Measurements from ENCODE around the gene NSDHL.
A peak's percentile ranks its signal among the peaks of the same experiment; 100 is the strongest.

Gene NSDHL

GRCh38 chrX:152892999-152893891 is 62.4 kb downstream of the NSDHL start:
- no CpG with 5 or more reads among the region's 22 CpGs for WGBS (ENCODE audit: insufficient coverage, insufficient read length)
- Histone ChIP-seq H3K27me3 (ENCODE audit: control insufficient read depth, insufficient read depth, low read length) (no peaks in the 10 kb centered on the region; the same call in 1 of the 2 replicates), H3K36me3 (ENCODE audit: control insufficient read depth, insufficient read depth, low read length) (no peaks in the 10 kb centered on the region)

GRCh38 chrX:152893980-152894610 is 63.2 kb downstream of the NSDHL start:
- WGBS (ENCODE audit: insufficient coverage, insufficient read length): no CpG with 5 or more reads among the region's 9 CpGs

More at GRCh38 chrX:152892999-152893891, 62.4 kb downstream of the NSDHL start:
- Histone ChIP-seq H3K9me3 (ENCODE audit: control insufficient read depth, insufficient read depth, low read length) (no peaks in the 10 kb centered on the region), H3K4me1 (ENCODE audit: control insufficient read depth, insufficient read depth, low read length) (peaks cover 13% of the 10 kb centered on the region), H3K27ac (ENCODE audit: low read length) (no peak overlapping the region), H3K4me3 (ENCODE audit: low read length) (no peak overlapping the region)
- no peak for DNase-seq (ENCODE audit: low read depth, low spot score)

GRCh38 chrX:152895121-152895520 is 64.3 kb downstream of the NSDHL start:
- Histone ChIP-seq H3K9me3 (ENCODE audit: control insufficient read depth, insufficient read depth, low read length) (no peaks in the 10 kb centered on the region), H3K4me3 (ENCODE audit: low read length) (no peak overlapping the region), H3K27ac (ENCODE audit: low read length) (no peak overlapping the region), H3K27me3 (ENCODE audit: control insufficient read depth, insufficient read depth, low read length) (no peaks in the 10 kb centered on the region; the same call in 1 of the 2 replicates), H3K4me1 (ENCODE audit: control insufficient read depth, insufficient read depth, low read length) (peaks cover 11% of the 10 kb centered on the region), H3K36me3 (ENCODE audit: control insufficient read depth, insufficient read depth, low read length) (no peaks in the 10 kb centered on the region)
- DNase-seq (ENCODE audit: low read depth, low spot score): no peak
- WGBS (ENCODE audit: insufficient coverage, insufficient read length): no CpG with 5 or more reads among the region's 3 CpGs

More at GRCh38 chrX:152893980-152894610, 63.2 kb downstream of the NSDHL start:
- Histone ChIP-seq H3K4me3 (ENCODE audit: low read length) (no peak overlapping the region), H3K36me3 (ENCODE audit: control insufficient read depth, insufficient read depth, low read length) (no peaks in the 10 kb centered on the region), H3K27ac (ENCODE audit: low read length) (no peak overlapping the region), H3K9me3 (ENCODE audit: control insufficient read depth, insufficient read depth, low read length) (no peaks in the 10 kb centered on the region), H3K27me3 (ENCODE audit: control insufficient read depth, insufficient read depth, low read length) (no peaks in the 10 kb centered on the region; the same call in 1 of the 2 replicates), H3K4me1 (ENCODE audit: control insufficient read depth, insufficient read depth, low read length) (peaks cover 13% of the 10 kb centered on the region)
- no peak for DNase-seq (ENCODE audit: low read depth, low spot score)

- H3K4me1 ChIP-seq (ENCODE audit: control insufficient read depth, insufficient read depth, low read length): peaks cover 11% of the 10 kb centered on the region
These were observed 65.0 kb downstream of the NSDHL start for GRCh38 chrX:152895724-152896420.

GRCh38 chrX:152896450-152896849 is 65.6 kb downstream of the NSDHL start:
- no peaks in the 10 kb centered on the region for H3K9me3 ChIP-seq (ENCODE audit: control insufficient read depth, insufficient read depth, low read length)
- H3K36me3 ChIP-seq (ENCODE audit: control insufficient read depth, insufficient read depth, low read length): no peaks in the 10 kb centered on the region
- no peak overlapping the region for H3K27ac ChIP-seq (ENCODE audit: low read length)
- peaks cover 11% of the 10 kb centered on the region for H3K4me1 ChIP-seq (ENCODE audit: control insufficient read depth, insufficient read depth, low read length)
- H3K4me3 ChIP-seq (ENCODE audit: low read length): no peak overlapping the region
- DNase-seq (ENCODE audit: low read depth, low spot score): no peak
- WGBS (ENCODE audit: insufficient coverage, insufficient read length): no CpG with 5 or more reads among the region's 8 CpGs
- H3K27me3 ChIP-seq (ENCODE audit: control insufficient read depth, insufficient read depth, low read length): no peaks in the 10 kb centered on the region

More at GRCh38 chrX:152895724-152896420, 65.0 kb downstream of the NSDHL start:
- H3K36me3 ChIP-seq (ENCODE audit: control insufficient read depth, insufficient read depth, low read length): no peaks in the 10 kb centered on the region
- no peak for DNase-seq (ENCODE audit: low read depth, low spot score)
- no CpG with 5 or more reads among the region's 8 CpGs for WGBS (ENCODE audit: insufficient coverage, insufficient read length)
- H3K27me3 ChIP-seq (ENCODE audit: control insufficient read depth, insufficient read depth, low read length): no peaks in the 10 kb centered on the region
- no peaks in the 10 kb centered on the region for H3K9me3 ChIP-seq (ENCODE audit: control insufficient read depth, insufficient read depth, low read length)
- H3K27ac ChIP-seq (ENCODE audit: low read length): no peak overlapping the region
- no peak overlapping the region for H3K4me3 ChIP-seq (ENCODE audit: low read length)

GRCh38 chrX:152897222-152898131 is 66.6 kb downstream of the NSDHL start, which contains the start of gene ZNF185:
Gene ZNF185 (plus strand): TSS chrX:152898067. CDS start chrX:152914490, 16,423 bp downstream.
- H3K4me1 ChIP-seq (ENCODE audit: control insufficient read depth, insufficient read depth, low read length): peaks cover 11% of the 10 kb centered on the region
- WGBS (ENCODE audit: insufficient coverage, insufficient read length): no CpG with 5 or more reads among the region's 64 CpGs
- H3K27me3 ChIP-seq (ENCODE audit: control insufficient read depth, insufficient read depth, low read length): no peaks in the 10 kb centered on the region
- H3K4me3 ChIP-seq (ENCODE audit: low read length): peak within 1 kb of the TSS; percentile 55; the same call in 1 of the 2 replicates
- H3K36me3 ChIP-seq (ENCODE audit: control insufficient read depth, insufficient read depth, low read length): no peaks in the 10 kb centered on the region
- no peak for DNase-seq (ENCODE audit: low read depth, low spot score)
- no peaks in the 10 kb centered on the region for H3K9me3 ChIP-seq (ENCODE audit: control insufficient read depth, insufficient read depth, low read length)
- no peak within 1 kb of the TSS for H3K27ac ChIP-seq (ENCODE audit: low read length)

GRCh38 chrX:152898442-152898841 is 67.6 kb downstream of the NSDHL start:
- no peaks in the 10 kb centered on the region for H3K9me3 ChIP-seq (ENCODE audit: control insufficient read depth, insufficient read depth, low read length)
- DNase-seq (ENCODE audit: low read depth, low spot score): no peak
- no CpG with 5 or more reads among the region's 10 CpGs for WGBS (ENCODE audit: insufficient coverage, insufficient read length)
- no peak overlapping the region; the same call in 1 of the 2 replicates for H3K4me3 ChIP-seq (ENCODE audit: low read length)
- no peak overlapping the region for H3K27ac ChIP-seq (ENCODE audit: low read length)
- no peaks in the 10 kb centered on the region for H3K36me3 ChIP-seq (ENCODE audit: control insufficient read depth, insufficient read depth, low read length)
- no peaks in the 10 kb centered on the region for H3K27me3 ChIP-seq (ENCODE audit: control insufficient read depth, insufficient read depth, low read length)
- peaks cover 8% of the 10 kb centered on the region for H3K4me1 ChIP-seq (ENCODE audit: control insufficient read depth, insufficient read depth, low read length)

GRCh38 chrX:152899111-152899873 is 68.4 kb downstream of the NSDHL start:
- no peaks in the 10 kb centered on the region for H3K36me3 ChIP-seq (ENCODE audit: control insufficient read depth, insufficient read depth, low read length)
- no peak overlapping the region for H3K27ac ChIP-seq (ENCODE audit: low read length)
- H3K4me3 ChIP-seq (ENCODE audit: low read length): no peak overlapping the region
- WGBS (ENCODE audit: insufficient coverage, insufficient read length): no CpG with 5 or more reads among the region's 16 CpGs
- no peaks in the 10 kb centered on the region for H3K9me3 ChIP-seq (ENCODE audit: control insufficient read depth, insufficient read depth, low read length)
- no peak for DNase-seq (ENCODE audit: low read depth, low spot score)
- no peaks in the 10 kb centered on the region for H3K27me3 ChIP-seq (ENCODE audit: control insufficient read depth, insufficient read depth, low read length)
- peaks cover 5% of the 10 kb centered on the region for H3K4me1 ChIP-seq (ENCODE audit: control insufficient read depth, insufficient read depth, low read length)
